ENCODE measurements around the gene RAET1L. TPM values are rescaled to one million over a fixed set of nuclear protein-coding genes. Genes with fewer than 3 reads are reported as not detected.

Gene RAET1L
- total RNA-seq, 1 experiment from 2014 or later = not detected

DNA sequence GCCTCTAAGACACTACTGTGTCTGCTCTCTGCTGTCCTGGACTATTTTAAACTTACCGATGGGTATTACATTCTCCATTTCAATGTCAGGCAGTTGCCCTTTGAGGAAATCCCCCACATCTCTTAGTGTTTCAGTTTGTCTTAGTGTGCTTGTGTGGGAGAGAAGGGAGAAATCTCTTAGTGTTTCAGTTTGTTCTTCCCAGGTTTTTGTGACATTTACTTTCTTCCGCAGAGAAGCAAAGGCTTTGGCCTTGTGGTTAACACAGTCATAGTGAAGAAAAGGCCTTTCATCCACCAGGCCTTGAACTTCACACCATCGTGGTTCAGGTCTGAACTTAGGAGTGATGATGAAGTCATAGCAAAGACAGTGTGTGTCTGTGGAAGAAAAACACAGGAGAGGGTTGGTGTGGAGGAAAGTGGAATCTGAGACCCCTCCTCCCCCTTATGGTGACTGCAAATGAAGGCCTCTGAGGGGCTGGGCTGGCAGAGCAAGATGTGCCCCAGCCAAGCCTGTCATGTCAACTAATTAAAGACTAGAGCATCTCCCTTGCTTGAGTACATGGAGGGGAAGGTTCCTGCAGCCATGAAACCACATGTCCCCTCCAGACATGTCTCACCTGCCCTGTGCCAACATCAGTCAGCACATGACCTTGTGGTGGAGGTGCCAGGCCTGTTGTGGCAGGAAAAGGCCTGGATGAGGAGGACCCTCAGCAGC lies 23.9 kb downstream of the RAET1L start:
- H3K9me3 Mint-ChIP-seq = no peaks in the 10 kb centered on the region

DNA sequence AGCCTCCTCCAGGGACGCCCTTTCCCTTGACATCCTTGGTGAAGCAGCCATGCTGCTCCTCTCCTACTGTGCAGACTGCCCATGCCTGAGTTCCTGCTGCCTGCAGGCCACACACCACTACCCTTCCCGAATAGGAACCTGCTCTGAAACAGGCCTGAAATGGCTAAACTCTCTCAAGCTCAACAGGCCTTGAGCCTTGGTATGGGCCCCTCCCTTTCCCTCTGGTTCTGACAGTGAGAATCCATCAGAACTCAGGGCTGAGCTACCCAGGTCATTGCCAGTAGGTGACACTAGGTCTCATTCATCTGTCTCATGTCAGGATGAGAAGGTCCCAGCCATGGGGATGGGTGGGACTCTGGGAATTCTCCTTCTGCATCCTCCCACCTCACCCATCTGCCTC lies 25.7 kb downstream of the RAET1L start:
- no peaks in the 10 kb centered on the region for H3K9me3 Mint-ChIP-seq
- DNase-seq (ENCODE audit: low spot score) (no peak), ATAC-seq (no peak)
- peaks cover 8% of the 10 kb centered on the region for H3K4me1 Mint-ChIP-seq
- H3K36me3 Mint-ChIP-seq = no peaks in the 10 kb centered on the region
- POLR2A ChIA-PET = no interaction called here
- H3K27ac Mint-ChIP-seq = no peak overlapping the region
- peaks cover 81% of the 10 kb centered on the region for H3K27me3 Mint-ChIP-seq (ENCODE audit: low read depth)
- CTCF ChIA-PET = no interaction called here
- H3K4me3 Mint-ChIP-seq = no peak overlapping the region
- TF ChIP-seq, protein P1, sequence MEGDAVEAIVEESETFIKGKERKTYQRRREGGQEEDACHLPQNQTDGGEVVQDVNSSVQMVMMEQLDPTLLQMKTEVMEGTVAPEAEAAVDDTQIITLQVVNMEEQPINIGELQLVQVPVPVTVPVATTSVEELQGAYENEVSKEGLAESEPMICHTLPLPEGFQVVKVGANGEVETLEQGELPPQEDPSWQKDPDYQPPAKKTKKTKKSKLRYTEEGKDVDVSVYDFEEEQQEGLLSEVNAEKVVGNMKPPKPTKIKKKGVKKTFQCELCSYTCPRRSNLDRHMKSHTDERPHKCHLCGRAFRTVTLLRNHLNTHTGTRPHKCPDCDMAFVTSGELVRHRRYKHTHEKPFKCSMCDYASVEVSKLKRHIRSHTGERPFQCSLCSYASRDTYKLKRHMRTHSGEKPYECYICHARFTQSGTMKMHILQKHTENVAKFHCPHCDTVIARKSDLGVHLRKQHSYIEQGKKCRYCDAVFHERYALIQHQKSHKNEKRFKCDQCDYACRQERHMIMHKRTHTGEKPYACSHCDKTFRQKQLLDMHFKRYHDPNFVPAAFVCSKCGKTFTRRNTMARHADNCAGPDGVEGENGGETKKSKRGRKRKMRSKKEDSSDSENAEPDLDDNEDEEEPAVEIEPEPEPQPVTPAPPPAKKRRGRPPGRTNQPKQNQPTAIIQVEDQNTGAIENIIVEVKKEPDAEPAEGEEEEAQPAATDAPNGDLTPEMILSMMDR (IDR thresholded peaks at IDR 0.05) = no peak
- TF ChIP-seq NR3C1 (CRISPR knock-in tag; conservative IDR thresholded peaks at IDR 0.05; ENCODE audit: low read depth) (no peak), NR1H2 (CRISPR knock-in tag; IDR thresholded peaks at IDR 0.05) (no peak), FOXP1 (CRISPR knock-in tag; IDR thresholded peaks at IDR 0.05; ENCODE audit: borderline replicate concordance) (no peak), TP53 (CRISPR knock-in tag; IDR thresholded peaks at IDR 0.05) (no peak), ZNF416 (CRISPR knock-in tag; IDR thresholded peaks at IDR 0.05) (no peak), EMX1 (CRISPR knock-in tag; IDR thresholded peaks at IDR 0.05) (no peak), JUN (CRISPR knock-in tag; IDR thresholded peaks at IDR 0.05) (no peak), GRHL2 (CRISPR knock-in tag; IDR thresholded peaks at IDR 0.05; ENCODE audit: insufficient replicate concordance, severe bottlenecking) (no peak)
- TF ChIP-seq, protein P2, sequence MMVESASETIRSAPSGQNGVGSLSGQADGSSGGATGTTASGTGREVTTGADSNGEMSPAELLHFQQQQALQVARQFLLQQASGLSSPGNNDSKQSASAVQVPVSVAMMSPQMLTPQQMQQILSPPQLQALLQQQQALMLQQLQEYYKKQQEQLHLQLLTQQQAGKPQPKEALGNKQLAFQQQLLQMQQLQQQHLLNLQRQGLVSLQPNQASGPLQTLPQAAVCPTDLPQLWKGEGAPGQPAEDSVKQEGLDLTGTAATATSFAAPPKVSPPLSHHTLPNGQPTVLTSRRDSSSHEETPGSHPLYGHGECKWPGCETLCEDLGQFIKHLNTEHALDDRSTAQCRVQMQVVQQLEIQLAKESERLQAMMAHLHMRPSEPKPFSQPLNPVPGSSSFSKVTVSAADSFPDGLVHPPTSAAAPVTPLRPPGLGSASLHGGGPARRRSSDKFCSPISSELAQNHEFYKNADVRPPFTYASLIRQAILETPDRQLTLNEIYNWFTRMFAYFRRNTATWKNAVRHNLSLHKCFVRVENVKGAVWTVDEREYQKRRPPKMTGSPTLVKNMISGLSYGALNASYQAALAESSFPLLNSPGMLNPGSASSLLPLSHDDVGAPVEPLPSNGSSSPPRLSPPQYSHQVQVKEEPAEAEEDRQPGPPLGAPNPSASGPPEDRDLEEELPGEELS (CRISPR knock-in tag; IDR thresholded peaks at IDR 0.05) = no peak
- TF ChIP-seq, protein P3, sequence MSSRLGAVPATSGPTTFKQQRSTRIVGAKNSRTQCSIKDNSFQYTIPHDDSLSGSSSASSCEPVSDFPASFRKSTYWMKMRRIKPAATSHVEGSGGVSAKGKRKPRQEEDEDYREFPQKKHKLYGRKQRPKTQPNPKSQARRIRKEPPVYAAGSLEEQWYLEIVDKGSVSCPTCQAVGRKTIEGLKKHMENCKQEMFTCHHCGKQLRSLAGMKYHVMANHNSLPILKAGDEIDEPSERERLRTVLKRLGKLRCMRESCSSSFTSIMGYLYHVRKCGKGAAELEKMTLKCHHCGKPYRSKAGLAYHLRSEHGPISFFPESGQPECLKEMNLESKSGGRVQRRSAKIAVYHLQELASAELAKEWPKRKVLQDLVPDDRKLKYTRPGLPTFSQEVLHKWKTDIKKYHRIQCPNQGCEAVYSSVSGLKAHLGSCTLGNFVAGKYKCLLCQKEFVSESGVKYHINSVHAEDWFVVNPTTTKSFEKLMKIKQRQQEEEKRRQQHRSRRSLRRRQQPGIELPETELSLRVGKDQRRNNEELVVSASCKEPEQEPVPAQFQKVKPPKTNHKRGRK (CRISPR knock-in tag; IDR thresholded peaks at IDR 0.05; ENCODE audit: borderline replicate concordance) = no peak
- TF ChIP-seq, protein P4, sequence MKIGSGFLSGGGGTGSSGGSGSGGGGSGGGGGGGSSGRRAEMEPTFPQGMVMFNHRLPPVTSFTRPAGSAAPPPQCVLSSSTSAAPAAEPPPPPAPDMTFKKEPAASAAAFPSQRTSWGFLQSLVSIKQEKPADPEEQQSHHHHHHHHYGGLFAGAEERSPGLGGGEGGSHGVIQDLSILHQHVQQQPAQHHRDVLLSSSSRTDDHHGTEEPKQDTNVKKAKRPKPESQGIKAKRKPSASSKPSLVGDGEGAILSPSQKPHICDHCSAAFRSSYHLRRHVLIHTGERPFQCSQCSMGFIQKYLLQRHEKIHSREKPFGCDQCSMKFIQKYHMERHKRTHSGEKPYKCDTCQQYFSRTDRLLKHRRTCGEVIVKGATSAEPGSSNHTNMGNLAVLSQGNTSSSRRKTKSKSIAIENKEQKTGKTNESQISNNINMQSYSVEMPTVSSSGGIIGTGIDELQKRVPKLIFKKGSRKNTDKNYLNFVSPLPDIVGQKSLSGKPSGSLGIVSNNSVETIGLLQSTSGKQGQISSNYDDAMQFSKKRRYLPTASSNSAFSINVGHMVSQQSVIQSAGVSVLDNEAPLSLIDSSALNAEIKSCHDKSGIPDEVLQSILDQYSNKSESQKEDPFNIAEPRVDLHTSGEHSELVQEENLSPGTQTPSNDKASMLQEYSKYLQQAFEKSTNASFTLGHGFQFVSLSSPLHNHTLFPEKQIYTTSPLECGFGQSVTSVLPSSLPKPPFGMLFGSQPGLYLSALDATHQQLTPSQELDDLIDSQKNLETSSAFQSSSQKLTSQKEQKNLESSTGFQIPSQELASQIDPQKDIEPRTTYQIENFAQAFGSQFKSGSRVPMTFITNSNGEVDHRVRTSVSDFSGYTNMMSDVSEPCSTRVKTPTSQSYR (CRISPR knock-in tag; IDR thresholded peaks at IDR 0.05) = no peak

More for the DNA sequence above, 23.9 kb downstream of the RAET1L start:
- Mint-ChIP-seq H3K4me1 (peaks cover 11% of the 10 kb centered on the region), H3K4me3 (no peak overlapping the region), H3K27ac (no peak overlapping the region), H3K27me3 (ENCODE audit: low read depth) (peaks cover 79% of the 10 kb centered on the region), H3K36me3 (no peaks in the 10 kb centered on the region)
- DNase-seq (ENCODE audit: low spot score) = no peak
- ChIA-PET CTCF (no interaction called here), POLR2A (no interaction called here)
- ATAC-seq = no peak
- TF ChIP-seq, protein P5, sequence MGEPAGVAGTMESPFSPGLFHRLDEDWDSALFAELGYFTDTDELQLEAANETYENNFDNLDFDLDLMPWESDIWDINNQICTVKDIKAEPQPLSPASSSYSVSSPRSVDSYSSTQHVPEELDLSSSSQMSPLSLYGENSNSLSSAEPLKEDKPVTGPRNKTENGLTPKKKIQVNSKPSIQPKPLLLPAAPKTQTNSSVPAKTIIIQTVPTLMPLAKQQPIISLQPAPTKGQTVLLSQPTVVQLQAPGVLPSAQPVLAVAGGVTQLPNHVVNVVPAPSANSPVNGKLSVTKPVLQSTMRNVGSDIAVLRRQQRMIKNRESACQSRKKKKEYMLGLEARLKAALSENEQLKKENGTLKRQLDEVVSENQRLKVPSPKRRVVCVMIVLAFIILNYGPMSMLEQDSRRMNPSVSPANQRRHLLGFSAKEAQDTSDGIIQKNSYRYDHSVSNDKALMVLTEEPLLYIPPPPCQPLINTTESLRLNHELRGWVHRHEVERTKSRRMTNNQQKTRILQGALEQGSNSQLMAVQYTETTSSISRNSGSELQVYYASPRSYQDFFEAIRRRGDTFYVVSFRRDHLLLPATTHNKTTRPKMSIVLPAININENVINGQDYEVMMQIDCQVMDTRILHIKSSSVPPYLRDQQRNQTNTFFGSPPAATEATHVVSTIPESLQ (CRISPR knock-in tag; IDR thresholded peaks at IDR 0.05) = no peak
- TF ChIP-seq, protein P6, sequence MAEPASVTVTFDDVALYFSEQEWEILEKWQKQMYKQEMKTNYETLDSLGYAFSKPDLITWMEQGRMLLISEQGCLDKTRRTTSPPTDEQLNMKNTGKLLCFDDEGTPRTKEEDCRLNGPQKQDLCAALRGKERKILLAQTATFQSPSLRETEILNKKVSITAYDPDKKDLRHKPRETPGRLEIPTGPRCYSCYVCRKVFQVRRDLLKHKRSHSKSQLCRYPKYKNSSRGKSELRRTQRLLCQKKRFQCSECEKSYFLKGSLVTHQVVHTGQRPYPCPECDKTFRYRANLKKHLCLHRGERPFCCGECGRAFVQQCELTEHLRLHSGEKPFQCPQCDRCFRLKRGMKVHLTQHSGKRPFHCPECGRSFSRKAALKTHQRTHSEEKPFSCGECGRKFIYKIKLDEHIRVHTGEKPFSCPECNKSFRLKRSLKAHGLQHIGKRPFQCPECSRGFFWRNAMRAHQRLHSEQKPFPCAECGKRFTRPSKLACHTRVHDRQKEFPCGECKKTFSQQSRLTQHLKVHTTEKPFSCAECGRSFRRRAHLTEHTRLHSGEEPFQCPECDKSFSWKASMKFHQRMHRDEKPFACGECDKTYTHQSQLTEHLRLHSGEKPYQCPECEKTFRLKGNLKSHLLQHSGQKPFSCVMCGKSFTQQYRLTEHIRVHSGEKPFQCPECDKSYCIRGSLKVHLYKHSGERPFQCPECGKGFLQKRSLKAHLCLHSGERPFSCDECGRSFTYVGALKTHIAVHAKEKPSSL (CRISPR knock-in tag; conservative IDR thresholded peaks at IDR 0.05) = no peak
- TF ChIP-seq MXD4 (CRISPR knock-in tag; IDR thresholded peaks at IDR 0.05; ENCODE audit: borderline replicate concordance) = no peak
- TF ChIP-seq, protein P7, sequence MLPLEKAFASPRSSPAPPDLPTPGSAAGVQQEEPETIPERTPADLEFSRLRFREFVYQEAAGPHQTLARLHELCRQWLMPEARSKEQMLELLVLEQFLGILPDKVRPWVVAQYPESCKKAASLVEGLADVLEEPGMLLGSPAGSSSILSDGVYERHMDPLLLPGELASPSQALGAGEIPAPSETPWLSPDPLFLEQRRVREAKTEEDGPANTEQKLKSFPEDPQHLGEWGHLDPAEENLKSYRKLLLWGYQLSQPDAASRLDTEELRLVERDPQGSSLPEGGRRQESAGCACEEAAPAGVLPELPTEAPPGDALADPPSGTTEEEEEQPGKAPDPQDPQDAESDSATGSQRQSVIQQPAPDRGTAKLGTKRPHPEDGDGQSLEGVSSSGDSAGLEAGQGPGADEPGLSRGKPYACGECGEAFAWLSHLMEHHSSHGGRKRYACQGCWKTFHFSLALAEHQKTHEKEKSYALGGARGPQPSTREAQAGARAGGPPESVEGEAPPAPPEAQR (CRISPR knock-in tag; IDR thresholded peaks at IDR 0.05) = no peak
- no peak for TF ChIP-seq ELF4 (CRISPR knock-in tag; IDR thresholded peaks at IDR 0.05; ENCODE audit: low read depth)
- TF ChIP-seq ZNF263 (CRISPR knock-in tag; IDR thresholded peaks at IDR 0.05; ENCODE audit: low read depth) = no peak

Data from WTC11 (cell line).